ENCODE results near the gene PGBD5. TPM values are rescaled to one million over a fixed set of nuclear protein-coding genes. Genes with fewer than 3 reads are reported as not detected.

PGBD5 gene
- total RNA-seq, 4 donors from 2014 or later, result 1.0 to 4.5 (median 1.9) TPM

GRCh38 chr1:230379462-230379861 is 46.7 kb downstream of the PGBD5 start:
- no peak overlapping the region for H3K27ac ChIP-seq
- H3K9me3 ChIP-seq, result peaks cover 0 to 7% (median 3%) of the 10 kb centered on the region in 3 donors
- no peaks in the 10 kb centered on the region for H3K27me3 ChIP-seq
- in situ Hi-C loops (cut with MboI; ENCODE audit: low sequenced_read_pairs in 4 of 4), result no loop called here
- H3K36me3 ChIP-seq, result no peaks in the 10 kb centered on the region
- no peak for TF ChIP-seq POLR2A (IDR thresholded peaks at IDR 0.05)
- TF ChIP-seq, protein P1, sequence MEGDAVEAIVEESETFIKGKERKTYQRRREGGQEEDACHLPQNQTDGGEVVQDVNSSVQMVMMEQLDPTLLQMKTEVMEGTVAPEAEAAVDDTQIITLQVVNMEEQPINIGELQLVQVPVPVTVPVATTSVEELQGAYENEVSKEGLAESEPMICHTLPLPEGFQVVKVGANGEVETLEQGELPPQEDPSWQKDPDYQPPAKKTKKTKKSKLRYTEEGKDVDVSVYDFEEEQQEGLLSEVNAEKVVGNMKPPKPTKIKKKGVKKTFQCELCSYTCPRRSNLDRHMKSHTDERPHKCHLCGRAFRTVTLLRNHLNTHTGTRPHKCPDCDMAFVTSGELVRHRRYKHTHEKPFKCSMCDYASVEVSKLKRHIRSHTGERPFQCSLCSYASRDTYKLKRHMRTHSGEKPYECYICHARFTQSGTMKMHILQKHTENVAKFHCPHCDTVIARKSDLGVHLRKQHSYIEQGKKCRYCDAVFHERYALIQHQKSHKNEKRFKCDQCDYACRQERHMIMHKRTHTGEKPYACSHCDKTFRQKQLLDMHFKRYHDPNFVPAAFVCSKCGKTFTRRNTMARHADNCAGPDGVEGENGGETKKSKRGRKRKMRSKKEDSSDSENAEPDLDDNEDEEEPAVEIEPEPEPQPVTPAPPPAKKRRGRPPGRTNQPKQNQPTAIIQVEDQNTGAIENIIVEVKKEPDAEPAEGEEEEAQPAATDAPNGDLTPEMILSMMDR (IDR thresholded peaks at IDR 0.05 in 4 of 5, conservative IDR thresholded peaks at IDR 0.05 in 1 of 5), result no peak
- intact Hi-C loops (cut with DNase I; ENCODE audit: low total_unique reads), result no loop called here
- no peak overlapping the region for H3K4me3 ChIP-seq
- ATAC-seq (no peak), DNase-seq (no peak)
- no peaks in the 10 kb centered on the region for H3K4me1 ChIP-seq

- intact Hi-C loops (cut with DNase I; ENCODE audit: low total_unique reads), result no loop called here
These were observed 48.3 kb downstream of the PGBD5 start for GRCh38 chr1:230377851-230378250.

GRCh38 chr1:230377324-230377723 is 48.8 kb downstream of the PGBD5 start:
- in situ Hi-C loops (cut with MboI; ENCODE audit: low sequenced_read_pairs in 4 of 4), result no loop called here

More at GRCh38 chr1:230377851-230378250, 48.3 kb downstream of the PGBD5 start:
- Histone ChIP-seq H3K9me3 (peaks cover 0 to 7% (median 3%) of the 10 kb centered on the region in 3 donors), H3K27ac (no peak overlapping the region), H3K4me1 (no peaks in the 10 kb centered on the region), H3K4me3 (no peak overlapping the region), H3K36me3 (no peaks in the 10 kb centered on the region), H3K27me3 (no peaks in the 10 kb centered on the region)
- in situ Hi-C loops (cut with MboI; ENCODE audit: low sequenced_read_pairs in 4 of 4), result no loop called here
- no peak for TF ChIP-seq POLR2A (IDR thresholded peaks at IDR 0.05)
- TF ChIP-seq, protein P1 (IDR thresholded peaks at IDR 0.05 in 4 of 5, conservative IDR thresholded peaks at IDR 0.05 in 1 of 5), result no peak
- DNase-seq (no peak), ATAC-seq (no peak)

DNA sequence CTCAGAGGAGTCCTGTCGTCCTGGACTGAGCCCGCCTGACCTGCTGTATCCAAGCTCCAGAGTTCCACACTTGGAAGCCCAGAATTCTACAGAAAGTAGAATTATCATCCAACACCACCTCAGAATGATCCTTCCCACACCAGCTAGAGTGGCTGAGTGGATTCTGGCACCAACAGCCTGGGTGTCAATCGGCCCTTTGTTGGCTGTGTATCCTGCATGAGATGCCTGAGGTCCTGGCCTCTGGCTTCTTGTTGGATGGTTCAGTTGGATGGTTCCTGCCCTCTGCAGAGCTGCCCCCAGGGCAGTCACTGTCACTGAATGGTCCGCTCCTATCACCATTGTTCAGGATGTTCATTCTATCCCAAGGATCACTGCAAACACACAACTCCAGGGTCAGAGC is 49.8 kb downstream of the PGBD5 start:
- no peak for ATAC-seq
- in situ Hi-C loops (cut with MboI; ENCODE audit: low sequenced_read_pairs in 4 of 4) (no loop called here), intact Hi-C loops (cut with DNase I; ENCODE audit: low total_unique reads) (no loop called here)

More at GRCh38 chr1:230377324-230377723, 48.8 kb downstream of the PGBD5 start:
- H3K27ac ChIP-seq, result no peak overlapping the region
- no peak for ATAC-seq
- H3K4me3 ChIP-seq, result no peak overlapping the region
- H3K27me3 ChIP-seq, result no peaks in the 10 kb centered on the region
- intact Hi-C loops (cut with DNase I; ENCODE audit: low total_unique reads), result no loop called here
- no peaks in the 10 kb centered on the region for H3K4me1 ChIP-seq
- peaks cover 0 to 7% (median 3%) of the 10 kb centered on the region in 3 donors for H3K9me3 ChIP-seq
- H3K36me3 ChIP-seq, result no peaks in the 10 kb centered on the region
- DNase-seq, result no peak
- TF ChIP-seq, protein P1 (IDR thresholded peaks at IDR 0.05 in 4 of 5, conservative IDR thresholded peaks at IDR 0.05 in 1 of 5), result no peak
- TF ChIP-seq POLR2A (IDR thresholded peaks at IDR 0.05), result no peak

More for the DNA sequence above, 49.8 kb downstream of the PGBD5 start:
- no peak overlapping the region for H3K27ac ChIP-seq
- TF ChIP-seq, protein P1 (IDR thresholded peaks at IDR 0.05 in 4 of 5, conservative IDR thresholded peaks at IDR 0.05 in 1 of 5), result no peak
- TF ChIP-seq POLR2A (IDR thresholded peaks at IDR 0.05), result no peak
- DNase-seq, result no peak
- no peaks in the 10 kb centered on the region for H3K27me3 ChIP-seq
- peaks cover 0 to 7% (median 3%) of the 10 kb centered on the region in 3 donors for H3K9me3 ChIP-seq
- no peaks in the 10 kb centered on the region for H3K36me3 ChIP-seq
- no peak overlapping the region for H3K4me3 ChIP-seq
- H3K4me1 ChIP-seq, result peaks cover 0 to 8% of the 10 kb centered on the region in 2 donors
